Measurements from ENCODE around the gene PRKCA. TPM values are rescaled to one million over a fixed set of nuclear protein-coding genes. Genes with fewer than 3 reads are reported as not detected.

The PRKCA gene
- total RNA-seq, 4 donors from 2014 or later: 55.8 to 90.7 (median 66.7) TPM

DNA sequence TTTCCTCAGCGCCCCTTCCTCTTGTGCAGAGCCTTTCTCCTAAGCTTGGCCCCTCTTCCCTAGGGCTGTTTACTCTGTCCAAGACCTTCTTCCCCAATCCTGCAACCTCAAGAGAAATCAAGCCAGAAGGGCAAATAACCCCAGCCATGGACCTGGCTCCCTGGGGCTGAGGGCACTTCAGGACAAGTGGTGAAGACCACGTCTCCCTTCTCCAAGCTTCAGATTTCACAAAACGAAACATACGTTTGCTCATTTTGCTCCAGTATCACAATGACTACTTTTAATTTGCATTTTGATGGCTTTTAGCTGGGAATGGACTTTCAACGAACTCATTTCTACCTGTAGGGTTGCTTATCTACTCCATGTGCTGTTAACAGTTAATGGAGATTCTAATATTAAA is 392.7 kb downstream of the PRKCA start:
- Histone ChIP-seq H3K4me3 (no peak overlapping the region), H3K4me1 (peaks cover 0 to 23% (median 2%) of the 10 kb centered on the region in 4 donors), H3K36me3 (peaks cover 0 to 21% (median 0%) of the 10 kb centered on the region in 3 donors), H3K27ac (peak overlapping the region in 1 of 4 donors; percentile 50), H3K27me3 (no peaks in the 10 kb centered on the region), H3K9me3 (peaks cover 0 to 10% (median 0%) of the 10 kb centered on the region in 4 donors)
- TF ChIP-seq, protein P1, sequence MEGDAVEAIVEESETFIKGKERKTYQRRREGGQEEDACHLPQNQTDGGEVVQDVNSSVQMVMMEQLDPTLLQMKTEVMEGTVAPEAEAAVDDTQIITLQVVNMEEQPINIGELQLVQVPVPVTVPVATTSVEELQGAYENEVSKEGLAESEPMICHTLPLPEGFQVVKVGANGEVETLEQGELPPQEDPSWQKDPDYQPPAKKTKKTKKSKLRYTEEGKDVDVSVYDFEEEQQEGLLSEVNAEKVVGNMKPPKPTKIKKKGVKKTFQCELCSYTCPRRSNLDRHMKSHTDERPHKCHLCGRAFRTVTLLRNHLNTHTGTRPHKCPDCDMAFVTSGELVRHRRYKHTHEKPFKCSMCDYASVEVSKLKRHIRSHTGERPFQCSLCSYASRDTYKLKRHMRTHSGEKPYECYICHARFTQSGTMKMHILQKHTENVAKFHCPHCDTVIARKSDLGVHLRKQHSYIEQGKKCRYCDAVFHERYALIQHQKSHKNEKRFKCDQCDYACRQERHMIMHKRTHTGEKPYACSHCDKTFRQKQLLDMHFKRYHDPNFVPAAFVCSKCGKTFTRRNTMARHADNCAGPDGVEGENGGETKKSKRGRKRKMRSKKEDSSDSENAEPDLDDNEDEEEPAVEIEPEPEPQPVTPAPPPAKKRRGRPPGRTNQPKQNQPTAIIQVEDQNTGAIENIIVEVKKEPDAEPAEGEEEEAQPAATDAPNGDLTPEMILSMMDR (IDR thresholded peaks at IDR 0.05): no peak
- WGBS, 2 donors: 90 to 96% methylated on average over 5 of the region's 5 CpGs
- no peak for DNase-seq (ENCODE audit: low spot score in 2 of 2)

DNA sequence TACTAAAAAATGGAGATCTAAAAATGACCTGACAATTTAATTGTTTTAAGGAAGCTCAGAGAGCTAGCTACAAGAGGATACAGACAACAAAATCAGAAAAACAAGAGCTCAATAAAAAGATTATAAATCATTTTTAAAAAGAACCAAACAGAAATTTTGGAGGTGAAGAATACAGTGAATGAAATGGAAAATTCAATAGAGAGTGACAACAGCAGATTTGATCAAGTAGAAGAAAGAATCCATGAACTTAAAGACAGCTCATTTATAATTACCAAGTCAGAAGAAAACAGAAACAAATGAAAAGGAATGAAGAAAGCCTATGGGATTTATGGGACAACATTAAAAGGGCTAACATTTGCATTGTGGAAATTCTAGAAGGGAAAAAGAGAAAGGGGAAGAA is 395.9 kb downstream of the PRKCA start:
- Histone ChIP-seq H3K4me1 (no peaks in the 10 kb centered on the region), H3K36me3 (peaks cover 0 to 21% (median 0%) of the 10 kb centered on the region in 3 donors), H3K4me3 (no peak overlapping the region), H3K27ac (no peak overlapping the region), H3K27me3 (no peaks in the 10 kb centered on the region), H3K9me3 (peaks cover 0 to 10% (median 0%) of the 10 kb centered on the region in 4 donors)
- no peak for DNase-seq (ENCODE audit: low spot score in 2 of 2)
- TF ChIP-seq EP300 (IDR thresholded peaks at IDR 0.05): no peak
- TF ChIP-seq, protein P1 (IDR thresholded peaks at IDR 0.05): no peak
- TF ChIP-seq POLR2A (IDR thresholded peaks at IDR 0.05): no peak

DNA sequence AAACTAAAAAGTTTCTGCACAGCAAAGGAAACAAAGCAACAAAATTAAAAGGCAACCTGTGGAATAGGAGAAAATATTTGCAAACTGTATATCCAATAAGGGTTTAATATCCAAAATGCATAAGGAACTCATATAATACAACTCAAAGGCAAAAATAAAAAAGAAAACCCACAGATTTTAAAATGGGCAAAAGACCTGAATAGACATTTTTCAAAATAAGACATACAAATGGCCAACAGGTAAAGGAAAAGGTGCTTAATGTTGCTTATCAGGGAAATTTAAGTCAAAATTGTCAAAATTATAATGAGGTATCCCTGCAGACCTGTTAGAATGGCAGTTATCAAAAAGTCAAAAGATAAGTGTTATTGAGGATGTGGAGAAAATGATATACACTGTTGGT is 399.0 kb downstream of the PRKCA start:
- H3K27me3 ChIP-seq: no peaks in the 10 kb centered on the region
- H3K4me1 ChIP-seq: peaks cover 0 to 11% (median 4%) of the 10 kb centered on the region in 4 donors
- DNase-seq (ENCODE audit: low spot score in 2 of 2): no peak
- no peak for TF ChIP-seq POLR2A (IDR thresholded peaks at IDR 0.05)
- TF ChIP-seq EP300 (IDR thresholded peaks at IDR 0.05): no peak
- TF ChIP-seq, protein P1 (IDR thresholded peaks at IDR 0.05): no peak
- H3K27ac ChIP-seq: no peak overlapping the region
- peaks cover 0 to 18% (median 0%) of the 10 kb centered on the region in 3 donors for H3K36me3 ChIP-seq
- H3K4me3 ChIP-seq: no peak overlapping the region
- peaks cover 0 to 10% (median 0%) of the 10 kb centered on the region in 4 donors for H3K9me3 ChIP-seq

DNA sequence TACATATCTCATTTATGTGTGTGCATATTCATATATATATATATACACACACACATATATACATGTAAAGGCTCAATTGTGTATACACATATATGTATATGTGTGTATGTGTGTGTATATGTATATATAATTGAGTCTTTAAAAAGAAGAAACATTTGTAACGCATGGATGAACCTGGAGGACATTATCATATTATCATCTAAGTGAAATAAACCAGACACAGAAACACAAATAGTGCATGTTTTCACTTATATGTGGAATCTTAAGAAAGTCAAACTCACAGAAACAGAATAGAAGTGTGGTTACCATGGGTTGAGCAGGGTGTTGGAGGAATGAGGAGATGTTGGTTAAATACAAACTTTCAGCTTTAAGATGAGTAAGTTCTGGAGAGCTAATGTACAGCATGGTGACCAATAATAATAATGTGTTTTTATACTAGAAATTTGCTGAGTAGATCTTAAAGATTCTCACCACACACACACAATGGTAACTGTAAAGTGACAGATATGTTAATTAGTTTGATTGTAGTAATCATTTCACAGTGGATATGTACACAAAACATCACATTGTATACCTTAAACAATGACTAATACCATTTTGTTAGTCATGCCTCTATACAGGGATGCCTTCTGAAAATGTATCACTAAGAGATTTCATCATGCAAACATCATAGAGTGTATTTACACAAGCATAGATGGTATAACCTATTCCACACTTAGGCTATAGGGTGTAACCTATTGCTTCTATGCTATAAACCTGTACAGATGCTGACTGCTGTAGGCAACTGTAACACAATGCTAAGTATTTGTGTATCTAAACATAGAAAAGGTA is 399.9 kb downstream of the PRKCA start:
- Histone ChIP-seq H3K4me3 (no peak overlapping the region), H3K36me3 (peaks cover 0 to 10% (median 0%) of the 10 kb centered on the region in 3 donors), H3K9me3 (peaks cover 0 to 10% (median 0%) of the 10 kb centered on the region in 4 donors), H3K27me3 (no peaks in the 10 kb centered on the region), H3K27ac (no peak overlapping the region), H3K4me1 (peaks cover 0 to 11% (median 4%) of the 10 kb centered on the region in 4 donors)
- WGBS, 2 donors: 98% methylated on average over 1 of the region's 1 CpG
- TF ChIP-seq, protein P1 (IDR thresholded peaks at IDR 0.05): no peak
- TF ChIP-seq EP300 (IDR thresholded peaks at IDR 0.05) (no peak), POLR2A (IDR thresholded peaks at IDR 0.05) (no peak)
- DNase-seq (ENCODE audit: low spot score in 2 of 2): no peak

DNA sequence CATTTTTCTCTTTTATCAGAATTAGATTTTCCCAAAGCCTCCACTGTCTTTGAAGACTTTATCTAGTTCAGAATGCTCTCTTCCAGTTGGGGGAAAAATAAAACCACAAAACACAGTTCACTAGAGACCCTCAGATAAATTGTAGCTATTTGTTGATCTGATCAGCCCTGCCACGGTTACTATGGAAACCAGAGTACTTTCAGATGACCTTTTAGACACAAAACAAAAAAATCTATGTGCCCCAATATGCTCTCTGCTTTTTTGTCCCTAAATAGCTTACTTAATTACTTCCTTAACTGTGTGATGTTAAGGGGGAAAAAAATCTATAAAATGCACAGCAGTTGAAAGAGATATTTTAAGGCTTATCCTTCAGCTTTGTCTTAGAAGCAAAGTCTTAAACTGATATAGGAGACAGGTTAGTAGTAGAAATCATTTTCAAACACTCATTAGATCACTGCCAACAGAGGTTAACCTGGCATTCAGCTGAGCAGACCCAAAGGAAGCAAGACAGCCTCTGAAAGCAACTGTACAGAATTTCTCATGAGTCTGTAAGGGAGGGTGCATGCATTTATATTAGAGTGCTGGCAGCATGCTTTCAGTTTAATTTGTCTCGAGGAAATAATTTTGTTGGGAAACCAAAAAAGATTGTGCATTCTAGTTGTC is 402.6 kb downstream of the PRKCA start:
- H3K27me3 ChIP-seq: no peaks in the 10 kb centered on the region
- WGBS, 2 donors: 16 to 19% methylated on average over 2 of the region's 2 CpGs
- TF ChIP-seq EP300 (IDR thresholded peaks at IDR 0.05) (no peak), POLR2A (IDR thresholded peaks at IDR 0.05) (no peak)
- TF ChIP-seq, protein P1 (IDR thresholded peaks at IDR 0.05): no peak
- peak overlapping the region in 2 of 4 donors; percentile 42 to 76 for H3K27ac ChIP-seq
- peaks cover 0 to 1% (median 0%) of the 10 kb centered on the region in 3 donors for H3K36me3 ChIP-seq
- H3K4me1 ChIP-seq: peaks cover 0 to 11% (median 4%) of the 10 kb centered on the region in 4 donors
- DNase-seq (ENCODE audit: low spot score in 2 of 2): no peak
- H3K4me3 ChIP-seq: no peak overlapping the region
- no peaks in the 10 kb centered on the region for H3K9me3 ChIP-seq
